ENCODE data around the gene ESPNL.

ESPNL gene

GRCh38 chr2:238130111-238130695 is 30.1 kb downstream of the ESPNL start:
- DNase-seq, result no peak

- DNase-seq, result no peak
Measured at GRCh38 chr2:238130696-238131628, 30.8 kb downstream of the ESPNL start.

DNA sequence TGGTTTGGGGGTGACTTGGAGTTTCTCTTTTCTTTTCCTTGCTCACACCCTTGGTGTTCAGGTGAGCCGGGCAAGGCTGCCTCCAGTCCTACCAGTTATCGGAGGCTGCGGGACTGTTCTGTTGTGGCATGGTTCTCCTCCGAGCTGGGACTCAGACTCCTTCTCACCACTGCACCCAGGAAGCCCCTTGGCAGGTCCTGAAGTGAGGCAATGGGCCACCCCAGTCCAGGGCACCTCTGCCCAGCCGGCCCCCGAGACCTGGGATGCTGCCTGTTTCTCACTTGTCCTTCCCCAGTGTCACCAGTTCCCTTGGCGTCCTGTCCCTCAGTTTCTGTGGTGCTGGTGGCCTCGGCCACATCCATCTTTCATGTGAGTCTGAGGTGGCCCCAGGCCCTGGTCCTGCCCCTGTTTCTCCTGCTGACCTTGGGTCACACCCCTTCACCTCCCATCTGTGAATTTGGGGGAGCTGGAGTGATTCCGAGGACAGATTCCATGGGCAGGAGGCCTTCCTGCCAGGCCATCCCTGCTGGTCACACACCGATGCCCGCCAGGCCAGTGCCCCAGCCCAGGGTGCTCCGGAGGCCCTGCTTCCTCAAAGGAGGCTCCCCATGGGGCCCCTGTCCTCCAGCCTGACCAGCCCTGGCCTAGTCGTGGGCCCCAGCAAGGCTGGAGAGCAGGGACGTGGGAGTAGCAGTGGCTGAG is 31.8 kb downstream of the ESPNL start:
- no peak for DNase-seq

GRCh38 chr2:238132463-238133450 is 32.6 kb downstream of the ESPNL start:
- no peak for DNase-seq

- no peak for DNase-seq
Measured at GRCh38 chr2:238133499-238134392, 33.6 kb downstream of the ESPNL start.

DNA sequence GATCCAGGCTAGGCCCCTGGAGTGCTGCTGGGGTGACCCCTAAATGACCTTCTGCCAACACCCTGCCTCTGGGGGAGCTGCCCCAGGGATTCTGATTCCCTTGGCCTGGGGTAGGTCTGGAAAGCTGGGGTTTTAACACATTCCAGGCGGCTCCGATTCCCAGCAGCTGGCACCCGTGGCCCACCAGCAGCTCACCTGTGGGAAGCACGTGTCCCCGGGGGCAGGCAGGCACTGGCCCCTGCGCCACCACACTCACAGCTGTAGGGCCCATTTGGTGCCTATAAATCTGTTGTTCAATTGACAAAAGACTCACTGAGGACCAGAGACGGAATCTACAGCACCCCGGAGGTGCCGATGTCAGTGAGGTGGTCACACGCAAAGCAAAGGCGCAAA is 34.2 kb downstream of the ESPNL start:
- DNase-seq, result no peak

DNA sequence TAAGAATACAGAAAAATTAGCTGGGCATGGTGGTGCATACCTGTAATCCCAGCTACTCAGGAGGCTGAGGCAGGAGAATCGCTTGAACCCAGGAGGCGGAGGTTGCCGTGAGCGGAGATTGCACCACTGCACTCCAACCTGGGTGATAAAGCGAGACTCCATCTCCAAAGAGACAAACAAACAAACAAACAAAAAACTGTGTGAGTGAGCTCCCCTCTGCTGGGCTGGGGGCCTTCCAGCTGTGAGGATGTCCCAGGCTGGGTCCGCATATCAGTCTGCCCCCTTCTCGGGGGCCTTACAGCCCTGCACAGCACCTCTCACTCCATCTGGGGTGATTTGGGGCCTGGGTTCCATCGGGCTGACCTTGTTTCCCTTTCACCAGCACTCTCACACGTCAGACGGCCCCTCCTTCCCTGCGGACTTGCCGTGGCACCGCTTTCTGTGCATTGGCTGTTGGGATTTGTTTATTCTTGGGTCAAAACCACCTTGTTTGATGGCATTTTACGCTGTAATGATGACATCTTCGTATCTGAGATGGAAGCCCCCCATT is 35.5 kb downstream of the ESPNL start:
- DNase-seq, result no peak

GRCh38 chr2:238136820-238137537 is 36.8 kb downstream of the ESPNL start:
- DNase-seq, result no peak

DNA sequence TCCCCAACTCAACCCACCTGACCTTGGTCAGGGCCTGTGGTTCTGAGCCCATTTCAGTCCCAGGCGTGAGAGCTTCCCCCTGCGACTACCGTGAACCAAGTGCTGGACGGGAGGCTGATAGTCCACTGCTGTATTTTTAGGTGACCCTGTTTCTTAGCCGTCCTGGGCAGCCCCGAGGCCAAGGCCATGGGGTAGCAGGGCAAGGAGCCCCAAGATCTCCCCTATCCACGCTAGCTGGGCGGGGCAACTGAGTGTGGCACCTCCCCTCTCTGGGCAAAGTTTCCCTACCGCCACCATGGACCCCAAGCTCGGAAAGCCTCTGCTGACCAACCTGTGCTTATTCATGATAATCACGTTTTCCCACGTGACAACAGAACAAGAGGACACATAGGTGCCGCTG is 37.7 kb downstream of the ESPNL start:
- no peak for DNase-seq

DNA sequence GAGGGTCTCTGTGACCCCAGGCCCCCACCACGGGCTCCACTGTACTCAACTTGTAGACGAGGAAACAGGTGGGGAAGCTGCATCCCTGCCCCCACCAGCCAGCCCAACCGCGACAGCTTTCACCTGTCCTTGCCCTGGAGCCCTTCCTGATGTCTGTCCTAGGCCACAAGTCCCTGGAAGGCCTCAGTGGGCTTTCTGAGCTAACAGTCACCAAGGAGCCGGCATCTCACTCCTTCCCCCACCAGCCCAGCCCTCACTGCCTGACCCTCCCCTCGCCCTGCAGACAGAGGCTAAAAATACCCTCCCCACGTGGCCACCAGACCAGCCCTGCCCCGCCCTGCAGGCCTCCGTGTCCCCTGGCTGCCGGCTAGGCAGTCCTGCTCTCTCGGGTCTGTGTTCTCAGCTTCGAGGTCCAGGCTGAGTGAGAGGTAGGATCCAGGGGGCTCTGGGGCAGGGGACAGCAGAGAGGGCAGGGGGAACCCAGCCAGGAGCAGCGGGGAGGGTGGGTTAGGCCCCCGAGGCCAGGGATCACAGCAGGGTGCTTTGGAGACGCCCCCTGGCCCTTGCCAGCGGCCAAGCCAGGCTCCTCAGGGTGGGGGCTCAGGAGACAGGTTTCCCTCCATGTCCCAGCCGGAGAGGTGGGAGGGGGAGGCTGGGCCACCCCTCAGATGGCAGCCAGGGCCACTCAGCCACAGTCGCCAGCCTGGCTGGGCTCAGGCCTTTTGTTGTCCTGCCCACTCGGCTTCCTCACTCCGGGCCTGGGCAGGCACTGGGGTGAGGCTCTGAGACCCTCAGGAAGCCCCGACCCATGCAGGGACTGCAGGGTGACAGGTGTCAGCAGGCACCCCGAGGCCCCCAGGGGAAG is 38.4 kb downstream of the ESPNL start, which contains the start of gene KLHL30:
Gene KLHL30 (plus strand): TSS at position 338 of the 865 bp plus-strand sequence. CDS start 2,087 bp downstream, outside the sequence.
- no peak for DNase-seq

- DNase-seq, result no peak
Measured at GRCh38 chr2:238139196-238140039, 39.3 kb downstream of the ESPNL start.

DNA sequence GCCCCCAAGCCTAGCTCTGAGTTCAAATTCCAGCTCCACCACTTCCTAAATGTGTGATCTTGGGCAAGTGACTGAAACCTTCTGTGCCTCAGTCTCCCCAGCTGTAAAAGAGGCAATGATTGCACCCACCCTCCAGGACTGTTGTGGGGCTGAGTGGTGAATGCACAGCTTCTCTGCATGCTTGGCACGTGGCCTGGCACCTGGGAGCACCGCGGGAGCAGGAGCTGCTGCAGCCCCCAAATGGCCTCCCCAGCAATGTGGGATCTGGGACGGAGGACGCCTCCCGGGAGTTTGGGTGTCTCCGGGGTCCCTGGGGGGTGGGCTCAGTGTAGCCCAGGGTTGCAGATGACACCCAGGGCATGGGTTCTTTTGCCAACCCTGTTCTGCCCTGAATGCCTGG is 39.9 kb downstream of the ESPNL start:
- no peak for DNase-seq

DNA sequence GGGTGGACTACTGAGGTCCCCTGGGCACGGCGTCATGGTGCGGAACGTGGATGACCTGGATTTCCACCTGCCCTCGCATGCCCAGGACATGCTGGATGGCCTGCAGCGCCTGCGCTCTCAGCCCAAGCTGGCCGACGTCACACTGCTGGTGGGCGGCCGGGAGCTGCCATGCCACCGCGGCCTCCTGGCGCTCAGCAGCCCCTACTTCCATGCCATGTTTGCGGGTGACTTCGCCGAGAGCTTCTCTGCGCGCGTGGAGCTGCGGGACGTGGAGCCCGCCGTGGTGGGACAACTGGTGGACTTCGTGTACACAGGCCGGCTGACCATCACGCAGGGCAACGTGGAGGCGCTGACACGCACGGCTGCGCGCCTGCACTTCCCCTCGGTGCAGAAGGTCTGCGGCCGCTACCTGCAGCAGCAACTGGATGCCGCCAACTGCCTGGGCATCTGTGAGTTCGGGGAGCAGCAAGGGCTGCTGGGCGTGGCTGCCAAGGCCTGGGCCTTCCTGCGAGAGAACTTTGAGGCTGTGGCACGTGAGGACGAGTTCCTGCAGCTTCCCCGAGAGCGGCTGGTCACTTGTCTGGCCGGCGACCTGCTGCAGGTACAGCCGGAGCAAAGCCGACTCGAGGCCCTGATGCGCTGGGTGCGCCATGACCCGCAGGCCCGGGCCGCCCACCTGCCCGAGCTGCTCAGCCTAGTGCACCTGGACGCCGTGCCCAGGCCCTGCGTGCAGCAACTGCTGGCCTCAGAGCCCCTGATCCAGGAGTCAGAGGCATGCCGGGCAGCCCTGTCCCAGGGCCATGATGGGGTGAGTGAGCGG is 40.8 kb downstream of the ESPNL start:
- no peak for DNase-seq

GRCh38 chr2:238141541-238142318 is 41.6 kb downstream of the ESPNL start:
- no peak for DNase-seq

GRCh38 chr2:238142382-238143205 is 42.5 kb downstream of the ESPNL start:
- DNase-seq, result no peak

Measured in NCI-H446 treated with DMSO at 0.1 percent for 48 hours (cell line).